ENCODE measurements around the gene C19orf44.
A peak's percentile ranks its signal among the peaks of the same experiment; 100 is the strongest.
"Not testable (repeated sequence)": the region's sequence is repeated elsewhere in the genome, so short reads cannot be mapped to it uniquely, and the experiment has no call there.

C19orf44 gene

GRCh38 chr19:16460454-16460853, 35.7 kb upstream of the C19orf44 start:
- POLR2A ChIA-PET (ENCODE audit: low non-redundant PET): no interaction called here
- CTCF ChIA-PET: no interaction called here
- TF ChIP-seq, protein P1, sequence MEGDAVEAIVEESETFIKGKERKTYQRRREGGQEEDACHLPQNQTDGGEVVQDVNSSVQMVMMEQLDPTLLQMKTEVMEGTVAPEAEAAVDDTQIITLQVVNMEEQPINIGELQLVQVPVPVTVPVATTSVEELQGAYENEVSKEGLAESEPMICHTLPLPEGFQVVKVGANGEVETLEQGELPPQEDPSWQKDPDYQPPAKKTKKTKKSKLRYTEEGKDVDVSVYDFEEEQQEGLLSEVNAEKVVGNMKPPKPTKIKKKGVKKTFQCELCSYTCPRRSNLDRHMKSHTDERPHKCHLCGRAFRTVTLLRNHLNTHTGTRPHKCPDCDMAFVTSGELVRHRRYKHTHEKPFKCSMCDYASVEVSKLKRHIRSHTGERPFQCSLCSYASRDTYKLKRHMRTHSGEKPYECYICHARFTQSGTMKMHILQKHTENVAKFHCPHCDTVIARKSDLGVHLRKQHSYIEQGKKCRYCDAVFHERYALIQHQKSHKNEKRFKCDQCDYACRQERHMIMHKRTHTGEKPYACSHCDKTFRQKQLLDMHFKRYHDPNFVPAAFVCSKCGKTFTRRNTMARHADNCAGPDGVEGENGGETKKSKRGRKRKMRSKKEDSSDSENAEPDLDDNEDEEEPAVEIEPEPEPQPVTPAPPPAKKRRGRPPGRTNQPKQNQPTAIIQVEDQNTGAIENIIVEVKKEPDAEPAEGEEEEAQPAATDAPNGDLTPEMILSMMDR (conservative IDR thresholded peaks at IDR 0.05; ENCODE audit: low read depth): no peak
- H3K27ac ChIP-seq: peak overlapping the region; percentile 78
- DNase-seq (ENCODE audit: low spot score): no peak

- POLR2A ChIA-PET (ENCODE audit: low non-redundant PET): no interaction called here
- CTCF ChIA-PET: interaction anchor here (0.6 kb wide), 1 partner anchor 37 kb away, joined by 3 read pairs; no protein-coding TSS in a partner anchor
- TF ChIP-seq, protein P1 (conservative IDR thresholded peaks at IDR 0.05; ENCODE audit: low read depth): no peak
- no peak for DNase-seq (ENCODE audit: low spot score)
- H3K27ac ChIP-seq: peak overlapping the region; percentile 78
Observed at GRCh38 chr19:16461630-16462051, 34.6 kb upstream of the C19orf44 start.

DNA sequence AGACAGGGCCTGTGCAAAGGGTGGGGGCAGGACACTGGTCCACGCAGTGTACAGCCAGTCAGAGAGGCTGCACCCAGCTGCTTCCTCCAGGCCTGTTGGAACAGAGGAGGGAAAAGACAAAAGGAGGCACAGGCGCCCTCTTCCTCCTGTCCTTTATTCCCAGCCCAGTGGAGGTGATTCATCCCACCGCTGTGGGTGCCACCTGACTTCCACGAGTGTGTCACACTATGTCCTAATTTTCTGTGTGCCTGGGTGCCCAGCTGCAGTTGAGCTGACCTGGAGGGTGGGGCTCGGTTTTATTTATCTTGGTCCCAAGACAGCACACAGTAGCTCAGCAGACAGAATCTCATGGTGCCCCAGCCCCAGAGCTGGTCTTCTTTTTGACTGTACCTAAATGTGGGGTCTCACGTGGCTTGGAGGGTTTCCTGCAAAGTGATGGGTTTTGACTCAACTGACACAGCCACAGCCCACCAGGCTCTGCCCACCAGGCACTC, 33.4 kb upstream of the C19orf44 start:
- peak; percentile 51 for DNase-seq (ENCODE audit: low spot score)
- CTCF ChIA-PET: interaction anchor here (0.7 kb wide), 1 partner anchor 679 kb away, joined by 4 read pairs; no protein-coding TSS in a partner anchor

GRCh38 chr19:16463341-16463990, 32.7 kb upstream of the C19orf44 start:
- no peak for DNase-seq (ENCODE audit: low spot score)
- POLR2A ChIA-PET (ENCODE audit: low non-redundant PET): interaction anchor here (0.6 kb wide), 1 partner anchor 529 kb away, joined by 6 read pairs; the partner anchor contains the start of gene CYP4F11
- TF ChIP-seq, protein P1 (conservative IDR thresholded peaks at IDR 0.05; ENCODE audit: low read depth): no peak
- peak overlapping the region; percentile 78 for H3K27ac ChIP-seq
- CTCF ChIA-PET: interaction anchor here (0.6 kb wide), 1 partner anchor 18 kb away, joined by 3 read pairs; no protein-coding TSS in a partner anchor

More for the DNA sequence above, 33.4 kb upstream of the C19orf44 start:
- POLR2A ChIA-PET (ENCODE audit: low non-redundant PET): no interaction called here
- H3K27ac ChIP-seq: peak overlapping the region; percentile 78
- TF ChIP-seq, protein P1 (conservative IDR thresholded peaks at IDR 0.05; ENCODE audit: low read depth): no peak

GRCh38 chr19:16463991-16464575, 32.1 kb upstream of the C19orf44 start:
- POLR2A ChIA-PET (ENCODE audit: low non-redundant PET): interaction anchor here (0.6 kb wide), 1 partner anchor 530 kb away, joined by 6 read pairs; the partner anchor contains the start of gene CYP4F11
- CTCF ChIA-PET: interaction anchor here (0.6 kb wide), 1 partner anchor 18 kb away, joined by 3 read pairs; no protein-coding TSS in a partner anchor
- TF ChIP-seq, protein P1 (conservative IDR thresholded peaks at IDR 0.05; ENCODE audit: low read depth): no peak
- no peak for DNase-seq (ENCODE audit: low spot score)
- H3K27ac ChIP-seq: peak overlapping the region; percentile 78

DNA sequence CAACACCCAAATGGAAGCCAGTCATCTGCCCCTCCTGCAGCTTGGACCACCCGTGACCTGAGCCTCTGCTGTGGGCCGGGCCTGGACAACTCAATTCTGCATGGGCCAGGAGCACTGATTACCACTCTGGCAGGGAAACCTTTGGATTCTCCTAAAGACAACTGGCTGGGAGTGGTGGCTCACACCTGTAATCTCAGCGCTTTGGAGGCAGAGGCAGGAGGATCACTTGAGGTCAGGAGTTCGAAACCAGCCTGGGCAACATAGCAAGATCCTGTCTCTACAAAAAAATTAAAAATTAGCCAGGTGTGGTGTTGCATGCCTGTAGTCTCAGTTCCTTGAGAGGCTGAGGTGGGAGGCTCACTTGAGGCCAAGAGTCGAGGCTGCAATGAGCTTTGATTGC, 31.0 kb upstream of the C19orf44 start:
- no peak for DNase-seq (ENCODE audit: low spot score)
- CTCF ChIA-PET: no interaction called here
- H3K27ac ChIP-seq: peak overlapping the region; percentile 78; the same call in 1 of the 2 replicates
- TF ChIP-seq, protein P1 (conservative IDR thresholded peaks at IDR 0.05; ENCODE audit: low read depth): no peak
- POLR2A ChIA-PET (ENCODE audit: low non-redundant PET): no interaction called here

DNA sequence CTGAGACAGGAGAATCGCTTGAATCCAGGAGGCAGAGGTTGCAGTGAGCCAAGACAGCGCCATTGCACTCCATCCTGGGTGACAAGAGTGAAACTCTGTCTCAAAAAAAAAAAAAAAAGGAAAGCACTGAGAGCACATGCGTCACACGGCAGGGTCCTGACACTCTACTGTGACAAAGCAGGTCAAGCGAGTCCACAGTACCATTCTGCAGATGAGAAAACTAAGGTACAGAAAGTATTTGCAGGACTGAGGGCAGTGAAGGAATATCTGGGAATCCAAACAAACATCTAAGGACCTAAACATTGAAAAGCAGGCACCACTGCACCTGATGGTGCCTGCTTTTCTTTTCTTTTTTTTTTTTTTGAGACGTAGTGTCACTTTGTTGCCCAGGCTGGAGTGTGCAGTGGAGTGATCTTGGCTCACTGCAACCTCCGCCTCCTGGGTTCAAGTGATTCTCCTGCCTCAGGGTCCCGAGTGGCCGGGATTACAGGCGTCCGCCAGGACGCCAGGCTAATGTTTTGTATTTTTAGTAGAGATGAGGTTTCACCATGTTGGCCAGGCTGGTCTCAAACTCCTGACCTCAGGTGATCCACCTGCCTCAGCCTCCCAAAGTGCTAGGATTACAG, 29.3 kb upstream of the C19orf44 start:
- DNase-seq (ENCODE audit: low spot score); CTCF ChIA-PET; POLR2A ChIA-PET (ENCODE audit: low non-redundant PET): not testable (repeated sequence)
- peak overlapping the region; percentile 13 for H3K27ac ChIP-seq

Data from RWPE1 (cell line).